H1 (cell line): ENCODE measurements around the gene ARSI. TPM values are rescaled to one million over a fixed set of nuclear protein-coding genes. Genes with fewer than 3 reads are reported as not detected.

Experiments
- CTCF ChIP-seq, 3 experiments: IDR thresholded peaks; 1 replicate in 2 of 3; 2 replicates in 1 of 3; pipeline versions ENCODE4 v1.5.1 to v1.6.1; 2011; ENCODE audit warnings: low read length in 3 of 3, mild to moderate bottlenecking in 3 of 3, inconsistent platforms in 2 of 3, low read depth in 1 of 3, moderate library complexity in 1 of 3; ENCODE audit not compliant: insufficient read depth in 1 of 3; ENCODE audit errors: control extremely low read depth in 1 of 3
- EZH2 ChIP-seq: fragments of 200-600 bp; sonication (generic); IDR thresholded peaks from 2 replicates; pipeline ENCODE4 v1.7.1; 2012; ENCODE audit warnings: low read depth, mild to moderate bottlenecking, moderate library complexity, low read length, inconsistent platforms; ENCODE audit not compliant: severe bottlenecking
- PHF8 ChIP-seq: fragments of 200-600 bp; sonication (generic); conservative IDR thresholded peaks from 2 replicates; pipeline ENCODE4 v1.7.1; 2012; ENCODE audit warnings: low read depth, mild to moderate bottlenecking, inconsistent platforms, low read length, moderate library complexity
- POLR2A ChIP-seq, 2 experiments: IDR thresholded peaks; 1 replicate in 1 of 2; 2 replicates in 1 of 2; pipeline ENCODE4 v1.6.1; 2011; ENCODE audit warnings: low read depth in 2 of 2, low read length in 2 of 2, mild to moderate bottlenecking in 2 of 2; ENCODE audit errors: control extremely low read depth in 1 of 2
- RNF2 ChIP-seq: fragments of 200-900, 300-1000 bp; sonication (generic); IDR thresholded peaks from 2 replicates; pipeline ENCODE4 v1.7.1; 2016; ENCODE audit warnings: borderline replicate concordance, low read depth, mild to moderate bottlenecking, antibody characterized with exemption, low read length; ENCODE audit not compliant: poor library complexity, severe bottlenecking; ENCODE audit errors: missing control alignments
- SP4 ChIP-seq: IDR thresholded peaks from 2 replicates; pipeline ENCODE4 v1.6.1; 2012; ENCODE audit warnings: low read length, inconsistent platforms
- TBP ChIP-seq: IDR thresholded peaks from 2 replicates; pipeline ENCODE4 v1.6.1; 2011; ENCODE audit warnings: low read depth, low read length, improper control_type of control experiment
- ZNF274 ChIP-seq: IDR thresholded peaks from 2 replicates; pipeline ENCODE4 v1.7.0; 2012; ENCODE audit warnings: low read length, borderline replicate concordance; ENCODE audit errors: extremely low read depth
- polyA plus RNA-seq, 7 experiments: library from polyadenylated mRNA; depleted of rRNA in 3 of 7; stranded (reverse) in 5 of 7; unstranded in 2 of 7; fragments of >200 nt in 5 of 7; fragments of 200-250 nt in 2 of 7; gene quantifications; 1 replicate in 5 of 7; 2 replicates in 1 of 7; 4 replicates in 1 of 7; pipeline versions ENCODE4 v1.2.1 to v1.2.3, GENCODE V29; 2011 to 2013; ENCODE audit warnings: missing spikeins in 2 of 7, mixed read lengths in 2 of 7
- total RNA-seq: library from RNA; stranded (reverse); fragmentation: NEBNext Ultra II Directional; extraction: Animal tissue kit (Norgen Biotek cat#: 25700); gene quantifications from 2 replicates; pipeline ENCODE4 v1.2.1, GENCODE V29; 2021

ARSI gene
- total and polyA plus RNA-seq, 2 of the 8 experiments (the other 6 are each of a cell fraction or from before 2014, with no cell fraction given): 4.5 to 6.7 TPM

GRCh38 chr5:150278916-150279315 is 23.8 kb downstream of the ARSI start (continued):
- TF ChIP-seq CTCF (IDR thresholded peaks at IDR 0.05; ENCODE audit: control extremely low read depth in 1 of 3, insufficient read depth in 1 of 3, low read depth in 1 of 3, low read length in 3 of 3) (no peak), ZNF274 (no peak), EZH2 (no peak), PHF8 (no peak), POLR2A (IDR thresholded peaks at IDR 0.05; ENCODE audit: control extremely low read depth in 1 of 2, low read depth in 2 of 2, low read length in 2 of 2) (no peak), SP4 (no peak), TBP (no peak), RNF2 (no peak)
